ENCODE results near the gene ASS1.

Gene ASS1

GRCh38 chr9:130458027-130458803, 13.5 kb downstream of the ASS1 start:
- DNase-seq: no peak

- DNase-seq: no peak
These were observed 14.0 kb downstream of the ASS1 start for GRCh38 chr9:130458804-130459067.

- no peak for DNase-seq
These were observed 14.4 kb downstream of the ASS1 start for GRCh38 chr9:130459151-130459550.

- no peak for DNase-seq
These were observed 15.3 kb downstream of the ASS1 start for GRCh38 chr9:130459941-130460669.

- peak; percentile 85 for DNase-seq
These were observed 16.5 kb downstream of the ASS1 start for GRCh38 chr9:130461218-130461630.

- no peak for DNase-seq
These were observed 17.0 kb downstream of the ASS1 start for GRCh38 chr9:130461731-130462130.

GRCh38 chr9:130462685-130463540, 18.2 kb downstream of the ASS1 start:
- peak; percentile 83 for DNase-seq

GRCh38 chr9:130463763-130464745, 19.3 kb downstream of the ASS1 start:
- DNase-seq: no peak

- DNase-seq: no peak
These were observed 20.8 kb downstream of the ASS1 start for GRCh38 chr9:130465383-130466096.

- DNase-seq: peak; percentile 57
These were observed 21.9 kb downstream of the ASS1 start for GRCh38 chr9:130466537-130467217.

GRCh38 chr9:130467316-130467715, 22.6 kb downstream of the ASS1 start:
- peak; percentile 99 for DNase-seq

GRCh38 chr9:130468566-130468965, 23.8 kb downstream of the ASS1 start:
- DNase-seq: no peak

GRCh38 chr9:130470269-130470668, 25.5 kb downstream of the ASS1 start:
- no peak for DNase-seq

- DNase-seq: no peak
These were observed 26.2 kb downstream of the ASS1 start for GRCh38 chr9:130470950-130471349.

GRCh38 chr9:130471411-130472183, 26.8 kb downstream of the ASS1 start:
- DNase-seq: peak; percentile 58

- DNase-seq: peak; percentile 75
These were observed 27.5 kb downstream of the ASS1 start for GRCh38 chr9:130472184-130472705.

GRCh38 chr9:130473009-130473408, 28.2 kb downstream of the ASS1 start:
- DNase-seq: no peak

- peak; percentile 89 for DNase-seq
These were observed 28.8 kb downstream of the ASS1 start for GRCh38 chr9:130473566-130473965.

GRCh38 chr9:130474106-130474505, 29.3 kb downstream of the ASS1 start:
- DNase-seq: no peak

GRCh38 chr9:130476151-130476730, 31.5 kb downstream of the ASS1 start:
- DNase-seq: no peak
